Activated T-cell treated with anti-CD3 and anti-CD28 coated beads, Interleukin-2, amount 50 U/mL, for 72 hours (primary cell): Measurements from ENCODE around the gene XPR1. TPM values are rescaled to one million over a fixed set of nuclear protein-coding genes. Genes with fewer than 3 reads are reported as not detected.

Experiments
- ATAC-seq, 2 donors: fragments of 150-1000 bp; cut with Tn5 transposase; replicated peaks in 1 of 2; 2 replicates each; pipeline ENCODE4 v1.10.0; 2021; ENCODE audit warnings: moderate library complexity in 2 of 2, mild to moderate bottlenecking in 1 of 2
- DNase-seq, 2 donors: peaks; one replicate each; pipeline ENCODE4 v3.0.0; 2021 to 2022; ENCODE audit warnings: mixed read lengths in 1 of 2
- H3K27ac Mint-ChIP-seq: one replicate; pipeline ENCODE4 v1.8.0; 2022; ENCODE audit warnings: mild to moderate bottlenecking, moderate library complexity, mixed read lengths
- H3K27me3 Mint-ChIP-seq: one replicate; pipeline ENCODE4 v1.8.0; 2022; ENCODE audit warnings: low read depth, mixed read lengths
- H3K36me3 Mint-ChIP-seq, 2 donors: one replicate each; pipeline ENCODE4 v1.8.0; 2022; ENCODE audit warnings: mixed read lengths in 2 of 2, mild to moderate bottlenecking in 1 of 2; ENCODE audit not compliant: insufficient read depth in 2 of 2
- H3K4me1 Mint-ChIP-seq: one replicate; pipeline ENCODE4 v1.8.0; 2022; ENCODE audit warnings: low read depth, mixed read lengths
- H3K4me3 Mint-ChIP-seq, 2 donors: one replicate each; pipeline ENCODE4 v1.8.0; 2022; ENCODE audit warnings: mild to moderate bottlenecking in 2 of 2, mixed read lengths in 2 of 2, moderate library complexity in 2 of 2
- H3K9me3 Mint-ChIP-seq, 2 donors: one replicate each; pipeline ENCODE4 v1.8.0; 2022; ENCODE audit warnings: mixed read lengths in 2 of 2
- total RNA-seq, 2 donors: library from RNA; stranded (reverse); gene quantifications; one replicate each; pipeline ENCODE4 v1.2.3, GENCODE V29; 2022

Gene XPR1
- total RNA-seq, 2 donors from 2014 or later: 17.8 to 20.3 TPM

DNA sequence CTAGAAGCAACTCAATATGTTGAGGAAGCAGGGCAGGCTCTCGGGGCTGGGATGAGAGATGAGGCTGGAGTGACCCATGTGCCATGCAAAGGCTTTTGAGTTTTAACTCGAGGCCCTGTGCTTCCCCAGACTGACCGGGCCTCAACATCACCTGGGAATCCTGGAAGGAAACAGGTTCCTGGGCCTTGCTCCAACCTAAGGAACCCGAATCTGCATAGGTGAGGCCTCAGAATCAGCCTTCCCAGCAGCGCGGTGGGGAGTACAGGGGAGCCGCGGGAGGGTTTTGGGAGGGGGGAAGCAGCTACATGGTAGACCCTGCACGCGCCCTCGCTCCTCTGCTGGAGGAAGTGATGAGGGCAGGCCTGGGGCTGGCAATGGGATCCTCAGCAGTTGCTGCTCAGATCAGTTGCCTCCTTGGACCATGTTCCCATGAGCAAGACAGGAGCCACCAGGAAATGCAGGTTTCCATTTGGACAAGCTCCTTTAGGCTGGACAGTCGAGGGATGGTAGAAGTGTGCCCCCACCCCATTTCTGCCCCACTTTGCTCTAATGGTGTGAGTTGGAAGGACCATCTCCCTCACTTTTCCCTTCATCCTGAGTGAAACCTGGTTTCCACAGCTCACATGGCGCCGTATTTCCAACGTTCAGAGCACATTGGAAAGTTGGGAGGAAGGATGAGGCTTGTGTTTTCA is 276.4 kb downstream of the XPR1 start:
- H3K27me3 Mint-ChIP-seq: peaks cover 33% of the 10 kb centered on the region
- no peak for ATAC-seq

DNA sequence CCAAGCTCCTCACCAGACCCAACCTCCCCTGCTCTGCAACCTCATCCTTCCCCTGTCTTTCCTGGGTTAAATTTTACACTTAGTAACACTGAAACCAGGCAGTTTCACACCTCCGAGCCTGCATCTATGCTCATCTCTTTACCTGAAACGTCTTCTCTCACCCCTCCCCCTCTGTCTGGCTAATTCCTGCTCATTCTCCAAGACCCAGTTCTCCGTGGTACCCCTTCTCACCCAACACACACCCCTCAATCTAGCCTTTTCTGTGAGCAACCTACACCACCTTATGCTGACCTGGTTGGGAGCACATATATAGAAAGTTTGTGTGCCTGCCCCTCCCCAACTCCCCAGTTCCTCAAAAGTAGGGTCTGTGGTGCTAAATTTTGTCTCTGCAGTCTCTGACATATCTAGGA is 277.2 kb downstream of the XPR1 start:
- Mint-ChIP-seq H3K36me3 (peaks cover 0 to 3% of the 10 kb centered on the region in 2 donors), H3K27ac (no peak overlapping the region), H3K4me1 (peaks cover 10% of the 10 kb centered on the region), H3K27me3 (peaks cover 41% of the 10 kb centered on the region), H3K9me3 (peaks cover 2% of the 10 kb centered on the region in 2 donors), H3K4me3 (no peak overlapping the region)
- DNase-seq (no peak), ATAC-seq (no peak)

More for the DNA sequence above, 276.4 kb downstream of the XPR1 start:
- DNase-seq: no peak
- no peak overlapping the region for H3K4me3 Mint-ChIP-seq
- peaks cover 0 to 3% of the 10 kb centered on the region in 2 donors for H3K36me3 Mint-ChIP-seq
- H3K27ac Mint-ChIP-seq: no peak overlapping the region
- peaks cover 6% of the 10 kb centered on the region for H3K4me1 Mint-ChIP-seq
- H3K9me3 Mint-ChIP-seq: peaks cover 2% of the 10 kb centered on the region in 2 donors

DNA sequence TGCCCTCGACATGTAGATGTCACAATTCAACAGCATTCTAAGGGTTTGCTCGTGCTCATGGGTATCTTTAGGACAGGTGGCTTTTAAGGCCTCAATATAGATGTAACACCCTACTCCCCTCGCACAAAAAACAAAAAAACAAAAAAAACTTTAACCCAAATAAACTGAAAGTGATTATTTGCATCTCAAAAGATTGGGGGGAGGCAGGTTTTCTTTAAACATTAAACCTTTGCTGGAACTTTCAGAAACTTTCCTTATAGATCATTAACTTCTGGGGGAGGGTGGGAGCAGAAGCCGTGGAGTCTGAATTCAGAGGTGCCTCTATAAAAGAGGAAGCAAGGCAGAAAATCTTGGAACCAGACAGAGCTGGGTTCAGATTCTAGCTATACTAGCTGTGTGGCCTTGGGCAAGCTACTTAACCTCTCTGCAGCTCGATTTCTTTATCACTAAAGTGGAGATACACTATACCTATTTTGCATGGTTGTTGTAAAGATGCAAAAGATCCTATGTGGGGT is 277.7 kb downstream of the XPR1 start:
- Mint-ChIP-seq H3K27me3 (peaks cover 44% of the 10 kb centered on the region), H3K4me3 (no peak overlapping the region), H3K27ac (no peak overlapping the region), H3K4me1 (peaks cover 10% of the 10 kb centered on the region), H3K9me3 (peaks cover under 1% of the 10 kb centered on the region in 2 donors), H3K36me3 (peaks cover 0 to 1% of the 10 kb centered on the region in 2 donors)
- ATAC-seq (no peak), DNase-seq (no peak)

DNA sequence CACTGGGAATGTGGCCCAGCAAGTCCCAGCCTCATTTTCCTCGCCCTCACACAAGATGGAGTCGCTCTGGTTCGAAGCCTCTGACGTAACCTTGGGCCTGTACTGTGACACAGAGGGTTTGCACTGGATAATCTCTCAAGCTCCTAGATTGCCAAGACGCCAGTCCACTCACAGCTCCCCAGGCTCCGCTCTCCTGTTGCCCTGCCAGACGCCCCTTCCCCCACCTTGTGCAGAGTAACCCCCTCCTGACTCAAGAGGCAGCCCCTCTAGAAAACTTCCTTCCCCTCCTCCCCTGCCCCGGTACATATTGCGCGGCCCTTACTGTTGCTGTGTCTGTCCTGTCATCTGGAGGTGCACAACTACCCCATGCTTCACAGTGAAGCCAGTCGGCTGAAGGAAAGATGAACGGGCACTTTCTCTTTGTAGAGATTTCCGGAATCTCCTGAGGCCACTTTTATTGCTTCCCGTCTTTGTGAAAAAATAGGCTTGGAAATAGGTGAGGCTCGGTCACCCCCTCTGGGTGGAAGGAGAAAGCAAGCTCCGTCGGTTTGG is 279.9 kb downstream of the XPR1 start:
- Mint-ChIP-seq H3K9me3 (no peaks in the 10 kb centered on the region), H3K27me3 (peaks cover 52% of the 10 kb centered on the region), H3K27ac (no peak overlapping the region), H3K4me1 (peaks cover 10% of the 10 kb centered on the region), H3K36me3 (no peaks in the 10 kb centered on the region), H3K4me3 (peak overlapping the region; percentile 62 to 72)
- ATAC-seq (no peak), DNase-seq (no peak)

- Mint-ChIP-seq H3K4me1 (peaks cover 10% of the 10 kb centered on the region), H3K27ac (no peak overlapping the region), H3K4me3 (peak overlapping the region; percentile 62 to 72), H3K9me3 (no peaks in the 10 kb centered on the region), H3K27me3 (peaks cover 52% of the 10 kb centered on the region), H3K36me3 (no peaks in the 10 kb centered on the region)
- no peak for DNase-seq
- peak; percentile 45 to 51 for ATAC-seq
Measured at GRCh38 chr1:180912211-180912800, 280.5 kb downstream of the XPR1 start.

GRCh38 chr1:180912801-180913565 is 281.2 kb downstream of the XPR1 start, which contains the start of gene KIAA1614:
Gene KIAA1614 (plus strand): TSS chr1:180912897. CDS start chr1:180913244, 347 bp downstream.
- Mint-ChIP-seq H3K36me3 (no peaks in the 10 kb centered on the region), H3K27me3 (peaks cover 52% of the 10 kb centered on the region), H3K4me1 (peaks cover 10% of the 10 kb centered on the region), H3K9me3 (no peaks in the 10 kb centered on the region), H3K4me3 (peak within 1 kb of the TSS; percentile 72 to 74), H3K27ac (no peak within 1 kb of the TSS)
- DNase-seq: no peak
- ATAC-seq: peak; percentile 53 to 65

DNA sequence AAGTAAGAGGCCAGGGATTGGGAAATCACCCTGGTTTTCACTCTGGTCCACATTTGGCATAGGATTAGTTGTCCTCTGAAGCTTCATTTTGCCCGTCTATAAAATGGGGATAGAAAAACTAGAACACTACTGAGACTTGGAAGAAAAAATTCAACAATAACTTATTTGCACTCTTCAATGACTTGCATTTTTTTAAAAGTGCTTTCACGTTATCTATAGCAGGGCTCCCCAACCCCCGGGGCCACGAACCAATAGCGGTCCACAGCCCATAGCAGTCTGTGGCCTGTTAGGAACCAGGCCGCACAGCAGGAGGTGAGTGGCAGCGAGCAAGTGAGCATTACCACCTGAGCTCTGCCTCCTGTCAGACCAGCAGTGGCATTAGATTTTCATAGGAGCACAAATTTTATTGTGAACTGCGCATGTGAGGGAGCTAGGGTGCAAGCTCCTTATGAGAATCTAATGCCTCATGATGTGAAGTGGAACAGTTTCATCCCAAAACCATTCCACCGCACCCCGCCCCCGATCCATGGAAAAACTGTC is 283.7 kb downstream of the XPR1 start:
- H3K36me3 Mint-ChIP-seq: no peaks in the 10 kb centered on the region
- H3K27me3 Mint-ChIP-seq: peaks cover 34% of the 10 kb centered on the region
- no peak overlapping the region for H3K27ac Mint-ChIP-seq
- no peak overlapping the region for H3K4me3 Mint-ChIP-seq
- H3K4me1 Mint-ChIP-seq: peaks cover 4% of the 10 kb centered on the region
- DNase-seq (no peak), ATAC-seq (no peak)
- no peaks in the 10 kb centered on the region for H3K9me3 Mint-ChIP-seq

- ATAC-seq (no peak), DNase-seq (no peak)
- no peak overlapping the region for H3K4me3 Mint-ChIP-seq
- H3K36me3 Mint-ChIP-seq: no peaks in the 10 kb centered on the region
- no peaks in the 10 kb centered on the region for H3K9me3 Mint-ChIP-seq
- H3K27ac Mint-ChIP-seq: no peak overlapping the region
- H3K4me1 Mint-ChIP-seq: peaks cover 4% of the 10 kb centered on the region
- H3K27me3 Mint-ChIP-seq: peaks cover 29% of the 10 kb centered on the region
Measured at GRCh38 chr1:180916012-180916770, 284.4 kb downstream of the XPR1 start.

DNA sequence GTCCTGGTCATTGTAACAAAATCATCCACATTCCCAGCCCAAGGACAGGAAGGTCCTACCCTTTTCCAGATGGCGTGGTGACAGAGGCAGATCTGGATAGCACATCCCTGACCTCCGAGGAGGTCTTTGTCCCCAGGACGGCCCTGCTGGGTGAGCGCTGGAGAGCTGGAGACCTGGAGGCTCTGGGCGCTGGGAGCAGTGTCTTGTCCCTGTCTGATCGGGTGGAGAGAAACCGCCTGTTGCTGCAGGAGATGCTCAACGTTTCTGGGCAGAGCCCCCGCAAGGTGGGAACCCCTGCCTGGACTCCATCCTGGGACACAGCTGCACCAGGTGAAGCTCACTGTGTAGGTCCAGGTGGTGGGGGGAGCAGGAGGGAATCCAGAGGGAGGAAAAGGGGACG is 284.9 kb downstream of the XPR1 start:
- Mint-ChIP-seq H3K9me3 (no peaks in the 10 kb centered on the region), H3K27ac (no peak overlapping the region), H3K36me3 (no peaks in the 10 kb centered on the region), H3K4me1 (peaks cover 4% of the 10 kb centered on the region), H3K4me3 (no peak overlapping the region), H3K27me3 (peaks cover 23% of the 10 kb centered on the region)
- no peak for ATAC-seq
- DNase-seq: no peak

- Mint-ChIP-seq H3K4me3 (no peak overlapping the region), H3K4me1 (peaks cover 4% of the 10 kb centered on the region), H3K36me3 (no peaks in the 10 kb centered on the region), H3K27ac (no peak overlapping the region), H3K27me3 (peaks cover 19% of the 10 kb centered on the region), H3K9me3 (no peaks in the 10 kb centered on the region)
- ATAC-seq (no peak), DNase-seq (no peak)
Measured at GRCh38 chr1:180917306-180918065, 285.7 kb downstream of the XPR1 start.

- Mint-ChIP-seq H3K9me3 (no peaks in the 10 kb centered on the region), H3K27me3 (peaks cover 17% of the 10 kb centered on the region), H3K36me3 (no peaks in the 10 kb centered on the region), H3K4me3 (no peak overlapping the region), H3K27ac (no peak overlapping the region), H3K4me1 (peaks cover 2% of the 10 kb centered on the region)
- DNase-seq (no peak), ATAC-seq (peak in 1 of 2 donors; percentile 7)
Measured at GRCh38 chr1:180918519-180918918, 286.7 kb downstream of the XPR1 start.
